ENCODE data around the gene ACOT12.

GRCh38 chr5:81336556-81336955 lies 57.4 kb downstream of the ACOT12 start:
- TF ChIP-seq CTCF (IDR thresholded peaks at IDR 0.05) (no peak), POLR2A (IDR thresholded peaks at IDR 0.05) (no peak)

Measured in thyroid gland (tissue), 4 donors.